ENCODE results near the gene SYPL1.

The SYPL1 gene

GRCh38 chr7:106057962-106058927 lies 53.9 kb downstream of the SYPL1 start:
- DNase-seq = no peak
- in situ Hi-C loops (cut with MboI; ENCODE audit: low pct_unique_long_range_greater_than_20kb, low sequenced_read_pairs) = loop anchor here (10.0 kb wide), 1 partner anchor 97 kb away; no protein-coding TSS in a partner anchor

- in situ Hi-C loops (cut with MboI; ENCODE audit: low pct_unique_long_range_greater_than_20kb, low sequenced_read_pairs) = loop anchor here (10.0 kb wide), 1 partner anchor 97 kb away; no protein-coding TSS in a partner anchor
- no peak for DNase-seq
Observed at GRCh38 chr7:106057204-106057961, 54.7 kb downstream of the SYPL1 start.

- DNase-seq = peak; percentile 84
- in situ Hi-C loops (cut with MboI; ENCODE audit: low pct_unique_long_range_greater_than_20kb, low sequenced_read_pairs) = loop anchor here (10.0 kb wide), 1 partner anchor 98 kb away; no protein-coding TSS in a partner anchor
Observed at GRCh38 chr7:106056513-106057203, 55.5 kb downstream of the SYPL1 start.

- no peak for DNase-seq
- in situ Hi-C loops (cut with MboI; ENCODE audit: low pct_unique_long_range_greater_than_20kb, low sequenced_read_pairs) = loop anchor here (10.0 kb wide), 1 partner anchor 100 kb away; no protein-coding TSS in a partner anchor
Observed at GRCh38 chr7:106054971-106055532, 57.1 kb downstream of the SYPL1 start.

- in situ Hi-C loops (cut with MboI; ENCODE audit: low pct_unique_long_range_greater_than_20kb, low sequenced_read_pairs) = loop anchor here (10.0 kb wide), 1 partner anchor 100 kb away; no protein-coding TSS in a partner anchor
- DNase-seq = no peak
Observed at GRCh38 chr7:106054156-106054910, 57.8 kb downstream of the SYPL1 start.

GRCh38 chr7:106053109-106053508 lies 59.0 kb downstream of the SYPL1 start:
- no peak for DNase-seq
- in situ Hi-C loops (cut with MboI; ENCODE audit: low pct_unique_long_range_greater_than_20kb, low sequenced_read_pairs) = loop anchor here (10.0 kb wide), 1 partner anchor 102 kb away; no protein-coding TSS in a partner anchor

- no peak for DNase-seq
- in situ Hi-C loops (cut with MboI; ENCODE audit: low pct_unique_long_range_greater_than_20kb, low sequenced_read_pairs) = loop anchor here (10.0 kb wide), 1 partner anchor 102 kb away; no protein-coding TSS in a partner anchor
Observed at GRCh38 chr7:106052681-106053080, 59.4 kb downstream of the SYPL1 start.

GRCh38 chr7:106050746-106051117 lies 61.4 kb downstream of the SYPL1 start:
- DNase-seq = no peak
- in situ Hi-C loops (cut with MboI; ENCODE audit: low pct_unique_long_range_greater_than_20kb, low sequenced_read_pairs) = loop anchor here (10.0 kb wide), 1 partner anchor 104 kb away; no protein-coding TSS in a partner anchor

- peak; percentile 67 for DNase-seq
- in situ Hi-C loops (cut with MboI; ENCODE audit: low pct_unique_long_range_greater_than_20kb, low sequenced_read_pairs) = loop anchor here (10.0 kb wide), 1 partner anchor 105 kb away; no protein-coding TSS in a partner anchor
Observed at GRCh38 chr7:106050002-106050745, 61.9 kb downstream of the SYPL1 start.

- in situ Hi-C loops (cut with MboI; ENCODE audit: low pct_unique_long_range_greater_than_20kb, low sequenced_read_pairs) = loop anchor here (25.0 kb wide), 1 partner anchor 387 kb away; no protein-coding TSS in a partner anchor
- DNase-seq = no peak
Observed at GRCh38 chr7:106049139-106049752, 62.9 kb downstream of the SYPL1 start.

GRCh38 chr7:106048706-106049020 lies 63.4 kb downstream of the SYPL1 start:
- no peak for DNase-seq
- in situ Hi-C loops (cut with MboI; ENCODE audit: low pct_unique_long_range_greater_than_20kb, low sequenced_read_pairs) = loop anchor here (25.0 kb wide), 1 partner anchor 386 kb away; no protein-coding TSS in a partner anchor

GRCh38 chr7:106047818-106048705 lies 64.0 kb downstream of the SYPL1 start:
- in situ Hi-C loops (cut with MboI; ENCODE audit: low pct_unique_long_range_greater_than_20kb, low sequenced_read_pairs) = loop anchor here (25.0 kb wide), 1 partner anchor 386 kb away; no protein-coding TSS in a partner anchor
- no peak for DNase-seq

- no peak for DNase-seq
- in situ Hi-C loops (cut with MboI; ENCODE audit: low pct_unique_long_range_greater_than_20kb, low sequenced_read_pairs) = loop anchor here (25.0 kb wide), 1 partner anchor 385 kb away; no protein-coding TSS in a partner anchor
Observed at GRCh38 chr7:106047184-106047583, 64.9 kb downstream of the SYPL1 start.

GRCh38 chr7:106045586-106045985 lies 66.5 kb downstream of the SYPL1 start:
- in situ Hi-C loops (cut with MboI; ENCODE audit: low pct_unique_long_range_greater_than_20kb, low sequenced_read_pairs) = loop anchor here (25.0 kb wide), 1 partner anchor 383 kb away; no protein-coding TSS in a partner anchor
- no peak for DNase-seq

- in situ Hi-C loops (cut with MboI; ENCODE audit: low pct_unique_long_range_greater_than_20kb, low sequenced_read_pairs) = loop anchor here (25.0 kb wide), 1 partner anchor 383 kb away; no protein-coding TSS in a partner anchor
Observed at GRCh38 chr7:106045139-106045538, 67.0 kb downstream of the SYPL1 start.

GRCh38 chr7:106042196-106042611 lies 69.9 kb downstream of the SYPL1 start:
- in situ Hi-C loops (cut with MboI; ENCODE audit: low pct_unique_long_range_greater_than_20kb, low sequenced_read_pairs) = loop anchor here (25.0 kb wide), 1 partner anchor 380 kb away; no protein-coding TSS in a partner anchor
- no peak for DNase-seq

More at GRCh38 chr7:106045139-106045538, 67.0 kb downstream of the SYPL1 start:
- no peak for DNase-seq

Data from KBM-7 (cell line).